Nucleus accumbens (tissue), 56 donors: ENCODE measurements around the gene GALNT10.
A peak's percentile ranks its signal among the peaks of the same experiment; 100 is the strongest.

ENCODE experiments used
- DNase-seq, 56 donors: peaks; one replicate each; lab custom pipeline; 2025; lab: John Stamatoyannopoulos, UW

GALNT10 gene

DNA sequence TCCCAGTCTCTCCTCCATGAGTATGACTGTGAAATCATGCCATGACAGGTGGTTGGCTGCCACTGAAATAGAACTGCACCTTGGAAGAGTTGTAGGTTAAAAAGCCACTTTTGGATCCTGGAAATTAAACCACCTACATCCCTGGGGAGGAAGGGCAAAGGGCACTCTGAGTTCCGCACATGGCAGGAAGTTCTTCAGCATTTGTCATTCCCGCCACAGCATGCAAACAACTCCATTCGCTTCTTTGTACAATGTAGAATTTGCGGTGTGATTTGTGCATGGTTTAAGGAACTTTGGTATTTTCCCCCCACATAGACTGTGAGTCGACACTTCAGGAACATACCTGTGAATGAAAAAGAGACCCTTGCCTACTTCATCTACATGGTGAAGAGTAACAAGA lies 265.1 kb downstream of the GALNT10 start:
- DNase-seq = no peak

GRCh38 chr5:154456540-154456939 lies 266.0 kb downstream of the GALNT10 start:
- DNase-seq = no peak

- no peak for DNase-seq
Observed at GRCh38 chr5:154459015-154459414, 268.5 kb downstream of the GALNT10 start.

GRCh38 chr5:154460172-154460571 lies 269.6 kb downstream of the GALNT10 start:
- no peak for DNase-seq

DNA sequence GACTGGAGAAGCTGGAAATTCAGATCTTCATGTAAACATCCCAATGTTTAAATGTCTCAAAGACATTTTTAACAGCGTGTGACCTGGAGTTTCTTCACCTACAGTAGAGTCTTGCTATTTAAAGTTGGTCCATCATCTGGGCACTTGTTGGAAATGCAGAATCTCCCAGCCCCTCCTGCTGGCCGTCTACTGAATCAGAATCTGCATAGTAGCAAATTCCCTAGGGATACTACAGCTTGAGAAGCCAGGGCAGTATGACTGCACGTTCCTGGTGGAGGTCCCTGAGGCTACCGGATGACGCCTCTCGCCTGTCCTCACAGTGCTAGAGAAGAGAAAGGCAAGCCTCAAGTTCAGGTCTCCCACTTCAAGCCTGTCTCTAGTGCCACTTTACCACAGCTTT lies 271.0 kb downstream of the GALNT10 start:
- no peak for DNase-seq

DNA sequence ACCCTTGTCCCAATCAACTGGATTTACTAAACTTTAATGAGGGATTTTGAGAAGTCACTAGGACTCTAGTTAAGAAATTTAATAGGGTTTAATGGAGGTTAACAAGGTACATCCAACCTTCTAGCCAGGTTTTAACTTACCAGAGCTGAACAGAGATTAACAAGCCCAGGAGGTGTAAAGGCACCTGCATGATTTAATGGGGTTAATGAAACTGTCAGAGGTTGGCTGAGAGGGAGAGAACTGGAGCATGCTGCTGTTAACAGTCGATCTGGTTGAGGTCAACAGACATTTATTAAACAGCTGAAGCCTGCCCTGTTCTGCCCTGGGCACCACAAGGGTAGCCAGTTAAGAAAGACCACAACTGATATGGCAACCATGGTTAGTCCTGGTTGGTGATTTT lies 273.9 kb downstream of the GALNT10 start:
- no peak for DNase-seq

DNA sequence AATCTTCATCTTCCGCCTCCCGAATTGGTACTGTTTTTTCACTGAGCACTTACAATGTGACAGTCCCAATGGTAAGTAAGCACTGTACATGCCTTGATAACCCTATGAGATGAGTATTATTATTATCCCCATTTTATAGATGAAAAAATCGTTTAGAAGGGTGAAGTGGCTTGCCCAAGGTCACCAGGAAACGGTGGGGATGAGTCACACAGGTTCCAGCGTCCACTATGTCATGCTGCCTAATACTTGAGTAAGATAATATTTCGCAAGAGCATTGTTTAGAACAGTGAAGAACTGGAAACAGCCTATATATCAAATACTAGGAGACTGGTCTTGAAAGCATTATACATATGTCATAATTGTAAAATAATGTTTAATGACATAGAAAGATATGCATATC lies 274.6 kb downstream of the GALNT10 start:
- no peak for DNase-seq

- no peak for DNase-seq
Observed at GRCh38 chr5:154466147-154466546, 275.6 kb downstream of the GALNT10 start.

- no peak for DNase-seq
Observed at GRCh38 chr5:154466671-154467070, 276.1 kb downstream of the GALNT10 start.

DNA sequence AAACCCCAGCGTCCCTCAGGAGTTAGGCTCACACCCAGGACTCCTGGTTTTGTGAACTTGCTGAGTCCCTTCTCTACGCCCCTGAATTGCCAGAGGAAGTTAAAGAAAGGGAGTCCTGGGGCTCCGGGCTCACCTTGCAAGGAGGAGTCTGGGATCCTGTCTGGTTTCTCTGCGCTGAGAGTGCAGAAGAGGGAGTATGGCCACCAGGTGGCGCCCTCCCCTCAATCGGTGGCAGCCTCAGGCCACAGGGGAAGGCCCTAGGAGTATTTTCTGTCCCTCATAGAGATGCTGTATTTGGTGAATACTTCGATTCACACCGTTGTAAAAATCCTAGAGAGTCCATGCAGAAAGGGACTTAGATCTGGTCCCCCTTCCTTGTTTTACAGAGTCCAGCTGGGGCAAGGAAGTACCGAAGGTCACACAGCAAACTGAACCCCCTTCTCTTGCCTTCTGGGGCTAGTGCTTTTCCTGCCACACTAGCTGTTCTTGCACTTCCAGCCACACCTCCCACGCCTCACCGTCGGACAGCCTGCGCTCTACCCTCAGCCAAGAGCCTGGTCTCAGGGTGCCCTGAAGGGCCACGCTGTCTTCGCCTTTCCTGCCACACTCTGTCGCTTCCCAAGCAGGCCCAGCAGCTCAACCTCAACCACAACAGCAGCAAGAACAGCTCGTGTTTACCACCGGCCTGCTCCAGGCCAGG lies 277.3 kb downstream of the GALNT10 start:
- peak in 47 of 56 donors; percentile 4 to 85 (median 40) for DNase-seq

- DNase-seq = no peak
Observed at GRCh38 chr5:154470137-154470536, 279.6 kb downstream of the GALNT10 start.
